Measurements from ENCODE around the gene RPGRIP1L. TPM values are rescaled to one million over a fixed set of nuclear protein-coding genes. Genes with fewer than 3 reads are reported as not detected.

RPGRIP1L gene
- total and polyA plus RNA-seq, 2 of the 8 experiments (the other 6 are each of a cell fraction or from before 2014, with no cell fraction given) = 4.0 to 13.7 TPM

DNA sequence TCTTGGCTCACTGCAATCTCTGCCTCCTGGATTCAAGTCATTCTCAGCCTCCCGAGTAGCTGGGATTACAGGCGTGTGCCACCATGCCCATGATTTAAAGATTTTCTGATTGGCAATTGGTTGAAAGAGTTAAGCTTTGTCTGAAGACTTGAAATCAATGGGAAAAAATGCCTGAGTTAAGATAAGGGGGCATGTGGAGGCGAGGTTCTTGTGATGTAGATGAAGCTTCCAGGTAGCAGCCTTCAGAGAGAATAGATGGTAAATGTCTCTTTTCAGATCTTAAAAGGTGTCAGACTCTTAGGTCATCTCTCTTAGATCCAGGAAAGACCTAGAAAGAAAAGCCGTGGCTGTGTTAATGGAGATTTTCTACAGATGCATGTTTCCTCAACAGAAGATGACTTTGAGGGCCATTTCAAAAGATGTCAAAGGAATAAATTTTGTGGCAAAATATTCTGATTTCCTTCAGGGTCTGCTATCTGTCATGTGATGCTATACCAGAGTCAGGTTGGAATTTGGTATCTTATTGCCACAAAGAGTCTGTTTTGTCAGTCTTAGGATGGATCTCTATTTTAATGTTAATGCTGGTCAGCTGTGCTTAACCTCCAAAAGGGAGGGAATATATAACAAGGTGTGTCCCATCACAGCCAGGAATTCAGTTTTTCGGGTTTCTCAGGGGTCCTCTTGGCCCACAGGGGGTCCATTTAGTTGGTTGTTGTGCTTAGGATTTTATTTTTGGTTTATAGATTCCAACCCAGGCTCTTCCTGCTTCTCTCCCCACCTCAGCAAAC is 142.4 kb downstream of the RPGRIP1L start:
- H3K4ac ChIP-seq (replicated peaks; ENCODE audit: insufficient read length, low read depth, low read length) = no peak overlapping the region
- H2BK15ac ChIP-seq (ENCODE audit: low read length) = no peak overlapping the region
- FAIRE-seq (peak; percentile 66), DNase-seq (ENCODE audit: low read depth in 1 of 2, low spot score in 2 of 2) (peak in 1 of 2 experiments; percentile 39)
- no peak overlapping the region for H2AFZ ChIP-seq (ENCODE audit: low read length)
- H3K79me1 ChIP-seq (ENCODE audit: low read depth, low read length) = no peaks in the 10 kb centered on the region
- no peaks in the 10 kb centered on the region for H3K36me3 ChIP-seq (ENCODE audit: control insufficient read depth in 2 of 4, insufficient read depth in 4 of 4, low read length in 3 of 4)
- H3K79me2 ChIP-seq (ENCODE audit: control insufficient read depth in 1 of 2, insufficient read depth in 2 of 2, low read length in 2 of 2) = no peaks in the 10 kb centered on the region
- H3K9me3 ChIP-seq (ENCODE audit: insufficient read depth in 2 of 2, low read depth in 1 of 2, low read length in 1 of 2) = peaks cover 0 to 5% of the 10 kb centered on the region in 2 experiments; a peak in 1 of 4 replicates
- peak overlapping the region; percentile 17 to 37; a peak in 3 of 4 replicates for H3K4me2 ChIP-seq (ENCODE audit: insufficient read depth in 1 of 2, low read depth in 2 of 2, low read length in 2 of 2)
- no peak overlapping the region for H3K23ac ChIP-seq (ENCODE audit: insufficient read length)
- no peak overlapping the region for H3K9ac ChIP-seq (replicated peaks in 1 of 4; ENCODE audit: extremely low read depth in 1 of 4, low read depth in 3 of 4, low read length in 3 of 4)
- no peak overlapping the region for H2BK20ac ChIP-seq (ENCODE audit: low read length)
- H3K27ac ChIP-seq (ENCODE audit: low read depth, low read length) = no peak overlapping the region
- H3K4me1 ChIP-seq (replicated peaks in 1 of 4; ENCODE audit: control insufficient read depth in 3 of 4, insufficient read depth in 4 of 4, low read length in 3 of 4) = peaks cover 4 to 10% (median 6%) of the 10 kb centered on the region in 4 experiments; a peak in 6 of 7 replicates
- ChIA-PET POLR2A (ENCODE audit: partially characterized antibody) (no interaction called here), CTCF (ENCODE audit: partially characterized antibody) (interaction anchor here (1.4 kb wide), 1 partner anchor 12 kb away, joined by 3 read pairs; no protein-coding TSS in a partner anchor)
- H4K20me1 ChIP-seq (replicated peaks in 1 of 2; ENCODE audit: control insufficient read depth in 1 of 2, insufficient read depth in 2 of 2, low read length in 2 of 2) = no peaks in the 10 kb centered on the region
- peak overlapping the region; percentile 41 for H2BK120ac ChIP-seq (replicated peaks; ENCODE audit: low read depth, low read length)
- no peak overlapping the region for H2AK5ac ChIP-seq (ENCODE audit: low read depth, low read length)
- peak overlapping the region; percentile 94 for H4K91ac ChIP-seq (replicated peaks; ENCODE audit: insufficient read length, low read length)
- H3K27me3 ChIP-seq (replicated peaks in 1 of 4; ENCODE audit: control insufficient read depth in 3 of 4, extremely low read depth in 1 of 4, insufficient read depth in 3 of 4, low read length in 3 of 4) = no peaks in the 10 kb centered on the region
- no peak overlapping the region for H3K14ac ChIP-seq (ENCODE audit: insufficient read length)
- H2BK5ac ChIP-seq (ENCODE audit: low read depth, low read length) = peak overlapping the region; percentile 92; the same call in 1 of the 2 replicates
- 50% methylated on average over 5 of the region's 5 CpGs; no CpG with 5 or more reads in 1 of the 2 experiments for WGBS, 2 experiments (ENCODE audit: extremely low coverage in 1 of 2, insufficient coverage in 1 of 2, insufficient read length in 1 of 2, insufficient replicate concordance in 2 of 2, low coverage in 1 of 2, low lambda C conversion rate in 2 of 2, missing lambda C conversion rate in 1 of 2)
- H4K8ac ChIP-seq (ENCODE audit: extremely low read depth, insufficient read depth, low read length) = no peak overlapping the region
- peak overlapping the region; percentile 83; the same call in 1 of the 2 replicates for H3K18ac ChIP-seq (ENCODE audit: extremely low read depth, low read length)
- H3K23me2 ChIP-seq (ENCODE audit: low read depth, low read length) = no peaks in the 10 kb centered on the region
- no peak for TF ChIP-seq FOSL1 (IDR thresholded peaks at IDR 0.05; ENCODE audit: insufficient read depth, low read depth, low read length)
- TF ChIP-seq, protein P1, sequence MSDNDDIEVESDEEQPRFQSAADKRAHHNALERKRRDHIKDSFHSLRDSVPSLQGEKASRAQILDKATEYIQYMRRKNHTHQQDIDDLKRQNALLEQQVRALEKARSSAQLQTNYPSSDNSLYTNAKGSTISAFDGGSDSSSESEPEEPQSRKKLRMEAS (IDR thresholded peaks at IDR 0.05) = no peak
- no peak for TF ChIP-seq BRCA1 (IDR thresholded peaks at IDR 0.05; ENCODE audit: low read depth, low read length)
- peak; percentile 35 for TF ChIP-seq JUND (IDR thresholded peaks at IDR 0.05; ENCODE audit: low read length)
- TF ChIP-seq, protein P2, sequence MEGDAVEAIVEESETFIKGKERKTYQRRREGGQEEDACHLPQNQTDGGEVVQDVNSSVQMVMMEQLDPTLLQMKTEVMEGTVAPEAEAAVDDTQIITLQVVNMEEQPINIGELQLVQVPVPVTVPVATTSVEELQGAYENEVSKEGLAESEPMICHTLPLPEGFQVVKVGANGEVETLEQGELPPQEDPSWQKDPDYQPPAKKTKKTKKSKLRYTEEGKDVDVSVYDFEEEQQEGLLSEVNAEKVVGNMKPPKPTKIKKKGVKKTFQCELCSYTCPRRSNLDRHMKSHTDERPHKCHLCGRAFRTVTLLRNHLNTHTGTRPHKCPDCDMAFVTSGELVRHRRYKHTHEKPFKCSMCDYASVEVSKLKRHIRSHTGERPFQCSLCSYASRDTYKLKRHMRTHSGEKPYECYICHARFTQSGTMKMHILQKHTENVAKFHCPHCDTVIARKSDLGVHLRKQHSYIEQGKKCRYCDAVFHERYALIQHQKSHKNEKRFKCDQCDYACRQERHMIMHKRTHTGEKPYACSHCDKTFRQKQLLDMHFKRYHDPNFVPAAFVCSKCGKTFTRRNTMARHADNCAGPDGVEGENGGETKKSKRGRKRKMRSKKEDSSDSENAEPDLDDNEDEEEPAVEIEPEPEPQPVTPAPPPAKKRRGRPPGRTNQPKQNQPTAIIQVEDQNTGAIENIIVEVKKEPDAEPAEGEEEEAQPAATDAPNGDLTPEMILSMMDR (IDR thresholded peaks at IDR 0.05; ENCODE audit: control extremely low read depth in 1 of 3, insufficient read depth in 1 of 3, low read depth in 1 of 3, low read length in 3 of 3) = no peak
- no peak for TF ChIP-seq SIN3A (conservative IDR thresholded peaks at IDR 0.05 in 1 of 2, IDR thresholded peaks at IDR 0.05 in 1 of 2; ENCODE audit: low read depth in 1 of 2, low read length in 2 of 2)
- TF ChIP-seq, protein P3, sequence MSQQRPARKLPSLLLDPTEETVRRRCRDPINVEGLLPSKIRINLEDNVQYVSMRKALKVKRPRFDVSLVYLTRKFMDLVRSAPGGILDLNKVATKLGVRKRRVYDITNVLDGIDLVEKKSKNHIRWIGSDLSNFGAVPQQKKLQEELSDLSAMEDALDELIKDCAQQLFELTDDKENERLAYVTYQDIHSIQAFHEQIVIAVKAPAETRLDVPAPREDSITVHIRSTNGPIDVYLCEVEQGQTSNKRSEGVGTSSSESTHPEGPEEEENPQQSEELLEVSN (IDR thresholded peaks at IDR 0.05) = peak; percentile 58; the same call in 1 of the 2 replicates
- H2BK12ac ChIP-seq (ENCODE audit: low read depth, low read length) = no peak overlapping the region
- H4K5ac ChIP-seq (ENCODE audit: insufficient read length, low read depth, low read length) = peak overlapping the region; percentile 57
- H3K4me3 ChIP-seq (ENCODE audit: extremely low read depth in 1 of 4, insufficient read depth in 2 of 4, low read depth in 3 of 4, low read length in 4 of 4) = no peak overlapping the region
- no peak overlapping the region for H3K56ac ChIP-seq (replicated peaks; ENCODE audit: insufficient read length, low read depth, low read length)

Data from H1 (cell line).